ENCODE data around the gene NDOR1. TPM values are rescaled to one million over a fixed set of nuclear protein-coding genes. Genes with fewer than 3 reads are reported as not detected.

NDOR1 gene
- total RNA-seq, 4 donors from 2014 or later, result 14.3 to 47.5 (median 22.0) TPM

DNA sequence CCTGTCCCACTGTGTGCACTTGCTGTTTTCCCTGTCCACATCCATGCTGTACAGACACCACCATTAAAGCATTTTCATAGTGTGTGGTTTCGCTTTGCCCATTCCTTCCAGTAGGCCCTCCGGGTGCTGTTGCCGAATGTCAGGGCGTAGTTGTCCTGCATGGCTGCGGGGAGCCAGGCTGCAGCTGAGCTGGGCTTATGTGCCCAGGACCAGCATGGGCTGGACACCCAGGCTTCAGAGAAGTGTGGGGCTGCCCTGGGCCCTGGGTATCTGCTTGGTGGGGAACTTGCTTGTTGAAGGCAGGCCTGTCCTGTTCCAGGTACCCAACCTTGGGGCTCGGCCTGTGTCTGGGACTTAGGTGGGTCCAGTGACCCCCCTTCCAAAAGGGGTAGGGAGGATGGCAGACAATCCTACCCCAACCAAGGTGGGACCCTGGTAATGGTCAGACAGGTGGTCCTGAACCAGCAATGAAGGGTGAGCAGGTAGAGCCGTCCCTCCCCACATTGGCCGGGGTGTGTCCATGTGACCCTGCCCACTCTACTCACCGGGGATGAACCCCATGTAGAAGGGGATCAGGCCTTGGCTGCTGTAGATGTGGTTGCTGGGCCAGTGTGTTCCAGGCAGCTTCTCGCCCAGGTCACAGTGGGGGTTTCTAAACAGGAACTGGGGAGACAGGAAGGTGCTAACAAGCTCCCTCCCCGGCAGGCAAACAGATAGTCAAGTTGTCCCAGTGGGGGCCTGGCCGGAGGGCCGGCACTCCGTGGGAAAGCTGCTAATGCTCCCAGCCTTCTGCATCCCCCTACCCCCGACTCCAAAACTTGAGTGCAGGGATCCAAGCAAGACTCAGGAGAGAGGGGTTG, 38.4 kb downstream of the NDOR1 start:
- Histone ChIP-seq H3K27ac (no peak overlapping the region), H3K36me3 (peaks cover 0 to 5% (median 0%) of the 10 kb centered on the region in 4 donors)
- DNase-seq, result peak; percentile 52

DNA sequence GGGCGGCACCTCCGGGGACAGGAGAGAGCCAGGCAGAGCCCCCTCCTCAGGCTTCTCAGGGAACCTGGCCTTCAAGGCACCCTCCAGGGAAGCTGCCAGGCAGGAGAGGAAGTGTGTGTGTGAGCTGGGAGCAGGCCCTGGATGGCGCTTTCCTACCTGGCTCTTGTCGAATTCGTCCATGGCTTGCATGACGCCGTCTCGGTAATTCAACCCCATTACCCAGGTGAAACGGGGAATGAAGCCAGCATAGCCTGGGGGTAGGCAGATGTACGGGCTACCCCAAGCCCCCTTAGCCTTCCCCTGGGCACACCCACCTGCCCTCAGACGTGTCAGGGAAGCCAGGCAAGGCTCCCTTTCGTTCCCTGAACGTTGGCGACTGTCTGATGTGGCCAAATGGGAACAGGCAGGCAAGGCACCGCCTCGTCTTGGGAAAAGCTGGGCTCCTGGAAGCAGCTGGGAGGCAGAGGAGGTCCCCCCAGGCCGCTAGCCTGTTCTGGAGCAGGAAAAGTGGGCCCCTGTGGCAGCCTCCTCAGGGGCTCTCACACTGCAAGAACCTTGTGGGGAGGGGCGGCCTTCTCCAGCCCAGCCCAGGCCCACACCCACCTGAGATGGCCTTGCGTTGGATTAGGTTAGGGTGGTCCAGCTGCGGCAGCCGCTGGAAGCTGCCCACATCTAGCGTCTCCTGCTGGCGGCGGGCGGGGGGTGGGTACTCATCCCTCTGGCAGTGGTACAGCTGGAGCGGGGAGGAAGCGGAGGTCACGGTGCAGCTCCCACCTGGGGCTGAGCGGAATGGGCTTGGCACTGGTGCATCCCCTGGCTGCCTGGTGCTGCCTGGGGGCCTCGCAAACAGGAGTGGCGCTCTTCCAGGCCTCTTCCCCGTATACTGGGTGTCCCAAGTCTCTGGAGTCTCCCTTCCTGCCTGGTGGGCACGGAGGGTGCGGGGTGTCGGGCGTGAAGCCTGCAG, 39.3 kb downstream of the NDOR1 start:
- Histone ChIP-seq H3K4me1 (peaks cover 12 to 26% (median 17%) of the 10 kb centered on the region in 4 donors), H3K27me3 (no peaks in the 10 kb centered on the region), H3K27ac (no peak overlapping the region), H3K36me3 (peaks cover 0 to 5% (median 0%) of the 10 kb centered on the region in 4 donors), H3K4me3 (no peak overlapping the region), H3K9me3 (no peaks in the 10 kb centered on the region)
- DNase-seq, result no peak
- TF ChIP-seq EP300 (IDR thresholded peaks at IDR 0.05; ENCODE audit: low read depth) (no peak), POLR2A (IDR thresholded peaks at IDR 0.05) (no peak), POLR2AphosphoS5 (IDR thresholded peaks at IDR 0.05) (peak in 1 of 3 donors; percentile 53)
- TF ChIP-seq, protein P1, sequence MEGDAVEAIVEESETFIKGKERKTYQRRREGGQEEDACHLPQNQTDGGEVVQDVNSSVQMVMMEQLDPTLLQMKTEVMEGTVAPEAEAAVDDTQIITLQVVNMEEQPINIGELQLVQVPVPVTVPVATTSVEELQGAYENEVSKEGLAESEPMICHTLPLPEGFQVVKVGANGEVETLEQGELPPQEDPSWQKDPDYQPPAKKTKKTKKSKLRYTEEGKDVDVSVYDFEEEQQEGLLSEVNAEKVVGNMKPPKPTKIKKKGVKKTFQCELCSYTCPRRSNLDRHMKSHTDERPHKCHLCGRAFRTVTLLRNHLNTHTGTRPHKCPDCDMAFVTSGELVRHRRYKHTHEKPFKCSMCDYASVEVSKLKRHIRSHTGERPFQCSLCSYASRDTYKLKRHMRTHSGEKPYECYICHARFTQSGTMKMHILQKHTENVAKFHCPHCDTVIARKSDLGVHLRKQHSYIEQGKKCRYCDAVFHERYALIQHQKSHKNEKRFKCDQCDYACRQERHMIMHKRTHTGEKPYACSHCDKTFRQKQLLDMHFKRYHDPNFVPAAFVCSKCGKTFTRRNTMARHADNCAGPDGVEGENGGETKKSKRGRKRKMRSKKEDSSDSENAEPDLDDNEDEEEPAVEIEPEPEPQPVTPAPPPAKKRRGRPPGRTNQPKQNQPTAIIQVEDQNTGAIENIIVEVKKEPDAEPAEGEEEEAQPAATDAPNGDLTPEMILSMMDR (IDR thresholded peaks at IDR 0.05), result no peak
- intact Hi-C loops (cut with DNase I; ENCODE audit: low total_unique reads), result no loop called here
- in situ Hi-C loops (cut with MboI; ENCODE audit: low pct_ligation_motif_present in 1 of 4, low pct_unique_long_range_greater_than_20kb in 1 of 4, low sequenced_read_pairs in 3 of 4), result no loop called here
- 71 to 80% methylated on average over 5 to 33 of the region's 36 CpGs for WGBS, 2 donors (ENCODE audit: low coverage in 1 of 2)

More for the DNA sequence above, 38.4 kb downstream of the NDOR1 start:
- TF ChIP-seq POLR2A (IDR thresholded peaks at IDR 0.05), result peak; percentile 45
- TF ChIP-seq, protein P1 (IDR thresholded peaks at IDR 0.05), result no peak
- peak in 2 of 3 donors; percentile 7 to 83 for TF ChIP-seq POLR2AphosphoS5 (IDR thresholded peaks at IDR 0.05)
- TF ChIP-seq EP300 (IDR thresholded peaks at IDR 0.05; ENCODE audit: low read depth), result no peak
- H3K4me3 ChIP-seq, result no peak overlapping the region
- 53 to 62% methylated on average over 2 to 10 of the region's 15 CpGs for WGBS, 2 donors (ENCODE audit: low coverage in 1 of 2)
- no peaks in the 10 kb centered on the region for H3K27me3 ChIP-seq
- H3K9me3 ChIP-seq, result no peaks in the 10 kb centered on the region
- H3K4me1 ChIP-seq, result peaks cover 18 to 35% (median 27%) of the 10 kb centered on the region in 4 donors
- intact Hi-C loops (cut with DNase I; ENCODE audit: low total_unique reads), result no loop called here
- in situ Hi-C loops (cut with MboI; ENCODE audit: low pct_ligation_motif_present in 1 of 4, low pct_unique_long_range_greater_than_20kb in 1 of 4, low sequenced_read_pairs in 3 of 4), result no loop called here

DNA sequence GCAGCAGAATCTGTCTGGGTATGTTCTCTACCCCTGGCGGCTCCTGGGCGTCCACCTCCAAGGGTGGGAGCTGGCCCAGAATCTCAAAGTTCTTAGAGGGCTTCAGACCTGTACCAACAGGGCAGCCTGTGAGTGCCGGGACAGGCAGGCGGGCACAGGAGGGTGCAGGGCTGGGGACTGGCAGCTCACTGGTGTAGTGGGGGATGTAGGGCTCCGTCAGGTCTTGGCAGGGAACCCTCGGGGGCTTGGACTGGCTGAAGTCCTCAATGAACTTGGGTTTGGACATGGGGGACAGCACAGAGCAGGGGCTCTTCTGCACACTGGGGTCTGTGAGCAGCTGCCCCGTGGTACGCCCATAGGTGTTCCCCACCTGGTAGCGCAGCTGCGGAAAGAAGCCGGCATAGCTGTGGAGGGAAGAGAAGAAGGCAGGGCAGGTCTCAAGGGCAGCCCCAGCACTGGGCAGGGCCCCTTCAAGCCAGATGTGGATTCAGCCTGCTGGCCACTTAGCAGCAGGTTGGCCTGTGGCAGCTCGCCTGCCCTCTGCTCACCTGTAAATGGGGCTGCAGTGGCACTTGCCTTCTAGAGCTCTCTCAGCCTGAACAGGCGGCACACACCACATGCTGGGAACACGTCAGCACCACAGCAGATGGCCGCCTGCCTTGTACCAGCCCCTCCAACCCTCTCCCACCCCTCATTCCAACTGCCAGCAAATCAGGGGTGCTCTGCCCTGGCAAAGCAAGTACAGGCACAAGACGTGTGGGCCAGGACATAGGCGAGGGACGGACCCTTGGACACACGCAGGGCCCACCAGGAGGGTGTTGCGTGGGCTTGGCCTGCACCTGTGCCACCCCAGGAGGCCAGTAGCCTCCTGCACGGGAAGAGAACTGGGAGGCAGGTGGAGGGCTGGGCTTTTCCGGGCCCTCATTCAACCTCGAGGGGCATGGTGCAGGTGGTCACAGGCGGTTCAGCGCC, 40.2 kb downstream of the NDOR1 start:
- Histone ChIP-seq H3K9me3 (no peaks in the 10 kb centered on the region), H3K4me1 (peaks cover 11 to 22% (median 16%) of the 10 kb centered on the region in 4 donors), H3K4me3 (no peak overlapping the region), H3K27ac (no peak overlapping the region), H3K36me3 (peaks cover 0 to 5% (median 0%) of the 10 kb centered on the region in 4 donors), H3K27me3 (no peaks in the 10 kb centered on the region)
- TF ChIP-seq POLR2AphosphoS5 (IDR thresholded peaks at IDR 0.05), result no peak
- TF ChIP-seq, protein P1 (IDR thresholded peaks at IDR 0.05), result no peak
- in situ Hi-C loops (cut with MboI; ENCODE audit: low pct_ligation_motif_present in 1 of 4, low pct_unique_long_range_greater_than_20kb in 1 of 4, low sequenced_read_pairs in 3 of 4), result no loop called here
- intact Hi-C loops (cut with DNase I; ENCODE audit: low total_unique reads), result no loop called here
- WGBS, 2 donors (ENCODE audit: low coverage in 1 of 2), result 94% methylated on average over 25 of the region's 25 CpGs; no CpG with 5 or more reads in 1 of the 2 donors
- DNase-seq, result no peak

All from transverse colon (tissue), 4 donors.